Measurements from ENCODE around the gene CAMK2D. TPM values are rescaled to one million over a fixed set of nuclear protein-coding genes. Genes with fewer than 3 reads are reported as not detected.

Gene CAMK2D
- total RNA-seq, 1 donor from 2014 or later: 50.3 TPM

GRCh38 chr4:113727802-113728201 lies 33.7 kb downstream of the CAMK2D start:
- Histone ChIP-seq H3K9me3 (no peaks in the 10 kb centered on the region), H3K27me3 (no peaks in the 10 kb centered on the region), H3K4me1 (peaks cover 19% of the 10 kb centered on the region), H3K27ac (no peak overlapping the region), H3K36me3 (peaks cover 0 to 3% of the 10 kb centered on the region in 2 donors), H3K4me3 (no peak overlapping the region)
- intact Hi-C loops (cut with DNase I): no loop called here
- no peak for TF ChIP-seq CTCF (IDR thresholded peaks at IDR 0.05)
- DNase-seq (ENCODE audit: extremely low spot score in 2 of 2): no peak

- no peaks in the 10 kb centered on the region for H3K27me3 ChIP-seq
- no peaks in the 10 kb centered on the region for H3K36me3 ChIP-seq
- TF ChIP-seq CTCF (IDR thresholded peaks at IDR 0.05) (no peak), POLR2AphosphoS5 (IDR thresholded peaks at IDR 0.05; ENCODE audit: insufficient read depth in 1 of 2, low read depth in 1 of 2) (no peak), POLR2A (IDR thresholded peaks at IDR 0.05) (no peak)
- H3K9me3 ChIP-seq: no peaks in the 10 kb centered on the region
- no peak overlapping the region for H3K27ac ChIP-seq
- DNase-seq (ENCODE audit: extremely low spot score in 2 of 2): no peak
- H3K4me1 ChIP-seq: peaks cover 19% of the 10 kb centered on the region
- intact Hi-C loops (cut with DNase I): no loop called here
- no peak overlapping the region for H3K4me3 ChIP-seq
Observed at GRCh38 chr4:113725963-113726362, 35.6 kb downstream of the CAMK2D start.

DNA sequence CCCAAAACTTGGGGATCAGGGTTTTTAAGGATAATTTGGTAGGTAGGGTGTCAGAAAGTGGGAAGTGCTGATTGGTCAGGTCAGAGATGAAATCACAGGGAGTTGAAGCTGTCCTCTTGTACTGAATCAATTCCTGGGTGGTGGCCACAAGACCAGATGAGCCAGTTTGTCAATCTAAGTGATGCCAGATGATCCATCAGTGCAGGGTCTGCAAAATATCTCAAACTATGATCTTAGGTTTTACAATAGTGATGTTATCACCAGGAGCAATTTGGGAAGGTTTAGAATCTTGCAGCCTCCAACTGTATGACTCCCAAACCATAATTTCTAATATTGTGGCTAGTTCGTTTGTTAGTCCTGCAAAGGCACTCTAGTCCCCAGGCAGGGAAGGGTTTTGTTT lies 43.3 kb downstream of the CAMK2D start:
- H3K27me3 ChIP-seq: no peaks in the 10 kb centered on the region
- H3K4me3 ChIP-seq: no peak overlapping the region
- TF ChIP-seq POLR2A (IDR thresholded peaks at IDR 0.05): no peak
- no peak for TF ChIP-seq CTCF (IDR thresholded peaks at IDR 0.05)
- TF ChIP-seq POLR2AphosphoS5 (IDR thresholded peaks at IDR 0.05; ENCODE audit: insufficient read depth in 1 of 2, low read depth in 1 of 2): no peak
- intact Hi-C loops (cut with DNase I): no loop called here
- no peaks in the 10 kb centered on the region for H3K4me1 ChIP-seq
- H3K27ac ChIP-seq: no peak overlapping the region
- H3K36me3 ChIP-seq: no peaks in the 10 kb centered on the region
- no peaks in the 10 kb centered on the region for H3K9me3 ChIP-seq
- no peak for DNase-seq (ENCODE audit: extremely low spot score in 2 of 2)

GRCh38 chr4:113711883-113712662 lies 49.5 kb downstream of the CAMK2D start:
- Histone ChIP-seq H3K36me3 (no peaks in the 10 kb centered on the region), H3K4me3 (no peak overlapping the region), H3K27ac (no peak overlapping the region), H3K27me3 (no peaks in the 10 kb centered on the region), H3K9me3 (no peaks in the 10 kb centered on the region), H3K4me1 (peaks cover 17% of the 10 kb centered on the region)
- DNase-seq (ENCODE audit: extremely low spot score in 2 of 2): no peak
- no peak for TF ChIP-seq CTCF (IDR thresholded peaks at IDR 0.05)
- TF ChIP-seq POLR2A (IDR thresholded peaks at IDR 0.05): no peak
- TF ChIP-seq POLR2AphosphoS5 (IDR thresholded peaks at IDR 0.05; ENCODE audit: insufficient read depth in 1 of 2, low read depth in 1 of 2): no peak
- intact Hi-C loops (cut with DNase I): no loop called here

GRCh38 chr4:113708250-113708649 lies 53.3 kb downstream of the CAMK2D start:
- Histone ChIP-seq H3K4me1 (peaks cover 21% of the 10 kb centered on the region), H3K27me3 (no peaks in the 10 kb centered on the region), H3K36me3 (no peaks in the 10 kb centered on the region), H3K9me3 (no peaks in the 10 kb centered on the region), H3K27ac (no peak overlapping the region), H3K4me3 (no peak overlapping the region)
- intact Hi-C loops (cut with DNase I): no loop called here
- no peak for TF ChIP-seq POLR2A (IDR thresholded peaks at IDR 0.05)
- no peak for TF ChIP-seq POLR2AphosphoS5 (IDR thresholded peaks at IDR 0.05; ENCODE audit: insufficient read depth in 1 of 2, low read depth in 1 of 2)
- no peak for TF ChIP-seq CTCF (IDR thresholded peaks at IDR 0.05)
- DNase-seq (ENCODE audit: extremely low spot score in 2 of 2): no peak
